Stimulated activated memory B cell treated with anti-CD40 and anti-IgM and Interleukin-4, amounts not matched to agents 10 μg/mL and 1 μg/mL and 100 μg/mL, for 72 hours (primary cell): ENCODE data around the gene TPSG1.
"Not testable (repeated sequence)": the region's sequence is repeated elsewhere in the genome, so short reads cannot be mapped to it uniquely, and the experiment has no call there.

Experiments
- ATAC-seq: fragments of 150-1000 bp; cut with Tn5 transposase; 2 replicates; pipeline ENCODE4 v1.10.0; 2021
- H3K27ac Mint-ChIP-seq: one replicate; pipeline ENCODE4 v1.8.0; 2022; ENCODE audit warnings: mild to moderate bottlenecking, mixed read lengths
- H3K27me3 Mint-ChIP-seq: one replicate; pipeline ENCODE4 v1.8.0; 2022; ENCODE audit warnings: mixed read lengths
- H3K36me3 Mint-ChIP-seq: one replicate; pipeline ENCODE4 v1.8.0; 2022; ENCODE audit warnings: mixed read lengths
- H3K4me1 Mint-ChIP-seq: one replicate; pipeline ENCODE4 v1.8.0; 2022; ENCODE audit warnings: mixed read lengths
- H3K4me3 Mint-ChIP-seq: one replicate; pipeline ENCODE4 v1.8.0; 2022; ENCODE audit warnings: mild to moderate bottlenecking, moderate library complexity, mixed read lengths
- H3K9me3 Mint-ChIP-seq: one replicate; pipeline ENCODE4 v1.8.0; 2022; ENCODE audit warnings: mixed read lengths

Gene TPSG1

GRCh38 chr16:1225051-1225451 is at the start of gene TPSG1:
TSS of gene TPSG1 (minus strand) at chr16:1225268. CDS start at chr16:1225252, 16 bp downstream.
- no peaks in the 10 kb centered on the region for H3K4me1 Mint-ChIP-seq
- no peak for ATAC-seq
- H3K27ac Mint-ChIP-seq, result no peak within 1 kb of the TSS
- no peak within 1 kb of the TSS for H3K4me3 Mint-ChIP-seq
- H3K27me3 Mint-ChIP-seq, result peaks cover 42% of the 10 kb centered on the region
- no peaks in the 10 kb centered on the region for H3K36me3 Mint-ChIP-seq
- H3K9me3 Mint-ChIP-seq, result no peaks in the 10 kb centered on the region

- H3K9me3 Mint-ChIP-seq, result no peaks in the 10 kb centered on the region
- no peaks in the 10 kb centered on the region for H3K36me3 Mint-ChIP-seq
- H3K27ac Mint-ChIP-seq, result no peak overlapping the region
- H3K27me3 Mint-ChIP-seq, result peaks cover 82% of the 10 kb centered on the region
- no peak overlapping the region for H3K4me3 Mint-ChIP-seq
- H3K4me1 Mint-ChIP-seq, result no peaks in the 10 kb centered on the region
- ATAC-seq, result no peak
These were observed 49.7 kb upstream of the TPSG1 start for GRCh38 chr16:1274767-1275166.

- Mint-ChIP-seq H3K9me3 (no peaks in the 10 kb centered on the region), H3K36me3 (no peaks in the 10 kb centered on the region), H3K27ac (no peak overlapping the region), H3K4me3 (no peak overlapping the region), H3K4me1 (no peaks in the 10 kb centered on the region), H3K27me3 (peaks cover 77% of the 10 kb centered on the region)
- no peak for ATAC-seq
These were observed 48.7 kb upstream of the TPSG1 start for GRCh38 chr16:1273816-1274215.

GRCh38 chr16:1272453-1273198 is 47.6 kb upstream of the TPSG1 start:
- Mint-ChIP-seq H3K27ac (no peak overlapping the region), H3K9me3 (no peaks in the 10 kb centered on the region), H3K4me1 (no peaks in the 10 kb centered on the region), H3K4me3 (no peak overlapping the region), H3K27me3 (peaks cover 65% of the 10 kb centered on the region), H3K36me3 (no peaks in the 10 kb centered on the region)
- ATAC-seq, result no peak

GRCh38 chr16:1271724-1272413 is 46.8 kb upstream of the TPSG1 start:
- not testable (repeated sequence) for H3K9me3 Mint-ChIP-seq, H3K36me3 Mint-ChIP-seq, H3K27ac Mint-ChIP-seq, H3K4me1 Mint-ChIP-seq, ATAC-seq, H3K4me3 Mint-ChIP-seq
- H3K27me3 Mint-ChIP-seq, result peaks cover 61% of the 10 kb centered on the region

- Mint-ChIP-seq H3K27ac (no peak overlapping the region), H3K9me3 (no peaks in the 10 kb centered on the region), H3K4me1 (no peaks in the 10 kb centered on the region), H3K27me3 (peaks cover 62% of the 10 kb centered on the region), H3K36me3 (no peaks in the 10 kb centered on the region), H3K4me3 (no peak overlapping the region)
- ATAC-seq, result no peak
These were observed 46.3 kb upstream of the TPSG1 start for GRCh38 chr16:1271380-1271723.

- H3K27me3 Mint-ChIP-seq, result peaks cover 48% of the 10 kb centered on the region
- H3K4me3 Mint-ChIP-seq, H3K9me3 Mint-ChIP-seq, H3K36me3 Mint-ChIP-seq, ATAC-seq, H3K27ac Mint-ChIP-seq, H3K4me1 Mint-ChIP-seq: not testable (repeated sequence)
These were observed 44.4 kb upstream of the TPSG1 start for GRCh38 chr16:1269418-1269817.

GRCh38 chr16:1265826-1266225 is 40.8 kb upstream of the TPSG1 start:
- ATAC-seq, result no peak
- Mint-ChIP-seq H3K4me3 (no peak overlapping the region), H3K9me3 (peaks cover 5% of the 10 kb centered on the region), H3K4me1 (no peaks in the 10 kb centered on the region), H3K36me3 (no peaks in the 10 kb centered on the region), H3K27ac (no peak overlapping the region), H3K27me3 (peaks cover 45% of the 10 kb centered on the region)

GRCh38 chr16:1265090-1265630 is 40.1 kb upstream of the TPSG1 start:
- ATAC-seq, result no peak
- no peaks in the 10 kb centered on the region for H3K36me3 Mint-ChIP-seq
- no peak overlapping the region for H3K4me3 Mint-ChIP-seq
- no peaks in the 10 kb centered on the region for H3K4me1 Mint-ChIP-seq
- H3K27me3 Mint-ChIP-seq, result peaks cover 45% of the 10 kb centered on the region
- H3K27ac Mint-ChIP-seq, result no peak overlapping the region
- H3K9me3 Mint-ChIP-seq, result peaks cover 5% of the 10 kb centered on the region

GRCh38 chr16:1264345-1265089 is 39.4 kb upstream of the TPSG1 start:
- no peak overlapping the region for H3K27ac Mint-ChIP-seq
- no peaks in the 10 kb centered on the region for H3K4me1 Mint-ChIP-seq
- no peak for ATAC-seq

GRCh38 chr16:1263591-1264344 is 38.7 kb upstream of the TPSG1 start:
- H3K9me3 Mint-ChIP-seq, result peaks cover 5% of the 10 kb centered on the region
- no peaks in the 10 kb centered on the region for H3K36me3 Mint-ChIP-seq
- peaks cover 48% of the 10 kb centered on the region for H3K27me3 Mint-ChIP-seq
- H3K27ac Mint-ChIP-seq, result no peak overlapping the region
- ATAC-seq, result no peak
- H3K4me1 Mint-ChIP-seq, result peaks cover 6% of the 10 kb centered on the region
- H3K4me3 Mint-ChIP-seq, result no peak overlapping the region

More at GRCh38 chr16:1264345-1265089, 39.4 kb upstream of the TPSG1 start:
- Mint-ChIP-seq H3K4me3 (no peak overlapping the region), H3K9me3 (peaks cover 5% of the 10 kb centered on the region), H3K27me3 (peaks cover 42% of the 10 kb centered on the region), H3K36me3 (no peaks in the 10 kb centered on the region)

GRCh38 chr16:1262846-1263221 is 37.8 kb upstream of the TPSG1 start:
- no peak for ATAC-seq
- H3K4me3 Mint-ChIP-seq, result no peak overlapping the region
- no peaks in the 10 kb centered on the region for H3K36me3 Mint-ChIP-seq
- peaks cover 8% of the 10 kb centered on the region for H3K4me1 Mint-ChIP-seq
- peaks cover 5% of the 10 kb centered on the region for H3K9me3 Mint-ChIP-seq
- peaks cover 57% of the 10 kb centered on the region for H3K27me3 Mint-ChIP-seq
- no peak overlapping the region for H3K27ac Mint-ChIP-seq

GRCh38 chr16:1262210-1262845 is 37.3 kb upstream of the TPSG1 start:
- Mint-ChIP-seq H3K4me3 (no peak overlapping the region), H3K27me3 (peaks cover 61% of the 10 kb centered on the region), H3K27ac (no peak overlapping the region), H3K4me1 (peaks cover 8% of the 10 kb centered on the region), H3K36me3 (no peaks in the 10 kb centered on the region), H3K9me3 (peaks cover 5% of the 10 kb centered on the region)
- ATAC-seq, result no peak

- H3K9me3 Mint-ChIP-seq, result peaks cover 5% of the 10 kb centered on the region
- H3K27ac Mint-ChIP-seq, result no peak overlapping the region
- no peak overlapping the region for H3K4me3 Mint-ChIP-seq
- peaks cover 8% of the 10 kb centered on the region for H3K4me1 Mint-ChIP-seq
- no peaks in the 10 kb centered on the region for H3K36me3 Mint-ChIP-seq
- H3K27me3 Mint-ChIP-seq, result peaks cover 65% of the 10 kb centered on the region
- no peak for ATAC-seq
These were observed 36.2 kb upstream of the TPSG1 start for GRCh38 chr16:1261131-1261892.
